ENCODE data around the gene TBC1D22A. TPM values are rescaled to one million over a fixed set of nuclear protein-coding genes. Genes with fewer than 3 reads are reported as not detected.

The TBC1D22A gene
- total RNA-seq, 4 donors from 2014 or later: 31.2 to 111 (median 41.8) TPM

GRCh38 chr22:46965555-46966494 is 203.4 kb downstream of the TBC1D22A start:
- Histone ChIP-seq H3K36me3 (no peaks in the 10 kb centered on the region), H3K9me3 (no peaks in the 10 kb centered on the region), H3K27ac (no peak overlapping the region), H3K4me3 (no peak overlapping the region), H3K4me1 (no peaks in the 10 kb centered on the region), H3K27me3 (no peaks in the 10 kb centered on the region)
- intact Hi-C loops (cut with DNase I; ENCODE audit: low total_unique reads): no loop called here
- WGBS, 2 donors (ENCODE audit: low coverage in 1 of 2): 89 to 94% methylated on average over 5 to 33 of the region's 33 CpGs
- in situ Hi-C loops (cut with MboI; ENCODE audit: low pct_ligation_motif_present in 1 of 4, low pct_unique_long_range_greater_than_20kb in 1 of 4, low sequenced_read_pairs in 3 of 4): no loop called here
- TF ChIP-seq POLR2A (IDR thresholded peaks at IDR 0.05): no peak
- no peak for TF ChIP-seq CTCF (IDR thresholded peaks at IDR 0.05)
- no peak for TF ChIP-seq EP300 (IDR thresholded peaks at IDR 0.05; ENCODE audit: low read depth)
- no peak for TF ChIP-seq POLR2AphosphoS5 (IDR thresholded peaks at IDR 0.05)
- DNase-seq: no peak

- intact Hi-C loops (cut with DNase I; ENCODE audit: low total_unique reads): no loop called here
- 78 to 100% methylated on average over 4 of the region's 4 CpGs for WGBS, 2 donors (ENCODE audit: low coverage in 1 of 2)
- H3K27me3 ChIP-seq: no peaks in the 10 kb centered on the region
- TF ChIP-seq POLR2A (IDR thresholded peaks at IDR 0.05): no peak
- TF ChIP-seq POLR2AphosphoS5 (IDR thresholded peaks at IDR 0.05): no peak
- no peak for TF ChIP-seq EP300 (IDR thresholded peaks at IDR 0.05; ENCODE audit: low read depth)
- no peak for TF ChIP-seq CTCF (IDR thresholded peaks at IDR 0.05)
- in situ Hi-C loops (cut with MboI; ENCODE audit: low pct_ligation_motif_present in 1 of 4, low pct_unique_long_range_greater_than_20kb in 1 of 4, low sequenced_read_pairs in 3 of 4): no loop called here
- no peak overlapping the region for H3K4me3 ChIP-seq
- no peaks in the 10 kb centered on the region for H3K36me3 ChIP-seq
- no peaks in the 10 kb centered on the region for H3K9me3 ChIP-seq
- H3K27ac ChIP-seq: no peak overlapping the region
- no peak for DNase-seq
- no peaks in the 10 kb centered on the region for H3K4me1 ChIP-seq
These were observed 204.0 kb downstream of the TBC1D22A start for GRCh38 chr22:46966495-46966845.

GRCh38 chr22:46966846-46967245 is 204.4 kb downstream of the TBC1D22A start:
- Histone ChIP-seq H3K4me3 (no peak overlapping the region), H3K27me3 (no peaks in the 10 kb centered on the region), H3K36me3 (no peaks in the 10 kb centered on the region), H3K9me3 (no peaks in the 10 kb centered on the region), H3K4me1 (no peaks in the 10 kb centered on the region), H3K27ac (no peak overlapping the region)
- no peak for DNase-seq
- TF ChIP-seq CTCF (IDR thresholded peaks at IDR 0.05) (no peak), POLR2A (IDR thresholded peaks at IDR 0.05) (no peak), EP300 (IDR thresholded peaks at IDR 0.05; ENCODE audit: low read depth) (no peak)
- 97% methylated on average over 16 of the region's 16 CpGs; no CpG with 5 or more reads in 1 of the 2 donors for WGBS, 2 donors (ENCODE audit: low coverage in 1 of 2)
- intact Hi-C loops (cut with DNase I; ENCODE audit: low total_unique reads): no loop called here
- in situ Hi-C loops (cut with MboI; ENCODE audit: low pct_ligation_motif_present in 1 of 4, low pct_unique_long_range_greater_than_20kb in 1 of 4, low sequenced_read_pairs in 3 of 4): no loop called here

- in situ Hi-C loops (cut with MboI; ENCODE audit: low pct_ligation_motif_present in 1 of 4, low pct_unique_long_range_greater_than_20kb in 1 of 4, low sequenced_read_pairs in 3 of 4): no loop called here
- WGBS, 2 donors (ENCODE audit: low coverage in 1 of 2): 92 to 98% methylated on average over 9 to 19 of the region's 20 CpGs
- intact Hi-C loops (cut with DNase I; ENCODE audit: low total_unique reads): no loop called here
These were observed 205.3 kb downstream of the TBC1D22A start for GRCh38 chr22:46967445-46968358.

More at GRCh38 chr22:46967445-46968358, 205.3 kb downstream of the TBC1D22A start:
- H3K27me3 ChIP-seq: no peaks in the 10 kb centered on the region
- H3K4me1 ChIP-seq: no peaks in the 10 kb centered on the region
- no peak for TF ChIP-seq POLR2AphosphoS5 (IDR thresholded peaks at IDR 0.05)
- no peak for TF ChIP-seq CTCF (IDR thresholded peaks at IDR 0.05)
- TF ChIP-seq POLR2A (IDR thresholded peaks at IDR 0.05): no peak
- no peak for TF ChIP-seq EP300 (IDR thresholded peaks at IDR 0.05; ENCODE audit: low read depth)
- no peaks in the 10 kb centered on the region for H3K9me3 ChIP-seq
- H3K36me3 ChIP-seq: no peaks in the 10 kb centered on the region
- no peak overlapping the region for H3K27ac ChIP-seq
- DNase-seq: no peak
- H3K4me3 ChIP-seq: no peak overlapping the region

Measured in transverse colon (tissue), 4 donors.